ENCODE results near the gene TRAF2.

TRAF2 gene

DNA sequence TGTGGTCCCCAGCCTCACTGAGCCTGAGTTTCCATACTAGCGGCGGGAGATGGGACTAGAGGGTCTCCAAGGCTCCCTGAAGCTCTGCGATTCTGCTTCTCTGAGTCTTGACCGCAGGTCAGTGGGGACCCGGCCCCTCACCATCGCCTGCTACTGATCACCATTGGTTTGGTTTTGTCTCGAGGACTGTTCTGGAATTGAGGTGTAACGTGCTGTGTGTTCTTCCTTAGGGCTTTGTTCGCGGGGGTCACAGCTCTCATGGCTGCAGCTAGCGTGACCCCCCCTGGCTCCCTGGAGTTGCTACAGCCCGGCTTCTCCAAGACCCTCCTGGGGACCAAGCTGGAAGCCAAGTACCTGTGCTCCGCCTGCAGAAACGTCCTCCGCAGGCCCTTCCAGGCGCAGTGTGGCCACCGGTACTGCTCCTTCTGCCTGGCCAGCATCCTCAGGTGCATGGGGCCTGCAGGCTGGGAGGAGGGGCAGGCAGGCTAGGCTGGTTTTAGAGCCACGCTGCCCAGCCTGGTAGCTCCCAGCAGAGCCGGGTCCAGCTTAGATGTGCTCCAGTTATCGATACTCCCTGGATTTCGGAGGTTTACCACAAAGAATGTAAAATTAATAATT is 12.3 kb downstream of the TRAF2 start:
- H3K4me3 ChIP-seq (replicated peaks; ENCODE audit: low read depth, low read length) = no peak overlapping the region
- H3K36me3 ChIP-seq (ENCODE audit: control insufficient read depth, insufficient read depth, low read length) = peaks cover 15% of the 10 kb centered on the region
- H3K27me3 ChIP-seq (replicated peaks; ENCODE audit: control insufficient read depth, insufficient read depth, low read length) = no peaks in the 10 kb centered on the region
- TF ChIP-seq, protein P1, sequence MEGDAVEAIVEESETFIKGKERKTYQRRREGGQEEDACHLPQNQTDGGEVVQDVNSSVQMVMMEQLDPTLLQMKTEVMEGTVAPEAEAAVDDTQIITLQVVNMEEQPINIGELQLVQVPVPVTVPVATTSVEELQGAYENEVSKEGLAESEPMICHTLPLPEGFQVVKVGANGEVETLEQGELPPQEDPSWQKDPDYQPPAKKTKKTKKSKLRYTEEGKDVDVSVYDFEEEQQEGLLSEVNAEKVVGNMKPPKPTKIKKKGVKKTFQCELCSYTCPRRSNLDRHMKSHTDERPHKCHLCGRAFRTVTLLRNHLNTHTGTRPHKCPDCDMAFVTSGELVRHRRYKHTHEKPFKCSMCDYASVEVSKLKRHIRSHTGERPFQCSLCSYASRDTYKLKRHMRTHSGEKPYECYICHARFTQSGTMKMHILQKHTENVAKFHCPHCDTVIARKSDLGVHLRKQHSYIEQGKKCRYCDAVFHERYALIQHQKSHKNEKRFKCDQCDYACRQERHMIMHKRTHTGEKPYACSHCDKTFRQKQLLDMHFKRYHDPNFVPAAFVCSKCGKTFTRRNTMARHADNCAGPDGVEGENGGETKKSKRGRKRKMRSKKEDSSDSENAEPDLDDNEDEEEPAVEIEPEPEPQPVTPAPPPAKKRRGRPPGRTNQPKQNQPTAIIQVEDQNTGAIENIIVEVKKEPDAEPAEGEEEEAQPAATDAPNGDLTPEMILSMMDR (IDR thresholded peaks at IDR 0.05; ENCODE audit: insufficient read depth, low read length, poor library complexity, severe bottlenecking) = no peak
- DNase-seq (ENCODE audit: extremely low read depth, insufficient read length) = no peak

DNA sequence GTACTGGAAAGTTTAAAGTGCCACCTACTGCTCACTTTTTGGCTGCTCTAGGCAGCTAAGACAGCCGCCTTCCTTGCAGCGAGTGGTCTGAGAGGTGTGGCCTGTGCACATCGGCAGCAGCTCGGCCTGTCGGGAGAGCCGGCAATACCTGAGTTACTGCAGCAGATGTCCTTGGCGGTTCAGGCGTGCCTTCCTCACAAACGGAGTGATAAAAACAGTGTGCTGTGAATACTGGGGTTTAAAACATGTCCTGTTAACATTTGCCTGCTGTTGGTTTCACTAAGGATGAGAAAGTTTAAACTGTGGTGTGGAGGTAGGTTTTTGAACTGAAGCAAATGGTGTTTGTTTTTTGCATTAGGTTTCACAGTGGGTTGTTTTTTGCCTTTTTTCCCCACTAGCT is 12.9 kb downstream of the TRAF2 start:
- TF ChIP-seq, protein P1 (IDR thresholded peaks at IDR 0.05; ENCODE audit: insufficient read depth, low read length, poor library complexity, severe bottlenecking) = peak; percentile 56
- H3K4me3 ChIP-seq (replicated peaks; ENCODE audit: low read depth, low read length) = no peak overlapping the region
- DNase-seq (ENCODE audit: extremely low read depth, insufficient read length) = peak; percentile 71
- H3K27me3 ChIP-seq (replicated peaks; ENCODE audit: control insufficient read depth, insufficient read depth, low read length) = no peaks in the 10 kb centered on the region
- H3K36me3 ChIP-seq (ENCODE audit: control insufficient read depth, insufficient read depth, low read length) = peaks cover 15% of the 10 kb centered on the region

DNA sequence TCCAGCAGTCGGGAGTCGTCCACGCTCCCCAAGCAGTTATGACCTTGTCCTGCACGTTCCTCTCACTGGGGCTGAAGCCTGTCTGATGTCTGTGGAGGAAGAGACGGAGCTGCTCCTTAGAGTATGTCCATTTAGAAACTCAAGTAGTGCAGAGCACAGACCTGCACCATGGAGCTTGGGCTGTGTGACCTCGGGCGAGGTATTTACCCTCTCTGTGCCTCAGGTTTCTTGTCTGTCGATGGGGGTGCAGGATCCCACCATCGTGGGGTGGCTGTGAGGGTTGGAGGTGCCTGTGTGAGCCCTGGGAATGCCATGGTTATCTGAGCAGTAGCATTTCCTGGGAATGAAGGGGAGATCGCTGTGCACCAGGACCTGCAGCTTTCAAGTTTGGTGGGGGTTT is 14.2 kb downstream of the TRAF2 start:
- Histone ChIP-seq H3K36me3 (ENCODE audit: control insufficient read depth, insufficient read depth, low read length) (peaks cover 14% of the 10 kb centered on the region), H3K4me3 (replicated peaks; ENCODE audit: low read depth, low read length) (no peak overlapping the region), H3K27me3 (replicated peaks; ENCODE audit: control insufficient read depth, insufficient read depth, low read length) (no peaks in the 10 kb centered on the region)
- TF ChIP-seq, protein P1 (IDR thresholded peaks at IDR 0.05; ENCODE audit: insufficient read depth, low read length, poor library complexity, severe bottlenecking) = no peak
- no peak for DNase-seq (ENCODE audit: extremely low read depth, insufficient read length)

DNA sequence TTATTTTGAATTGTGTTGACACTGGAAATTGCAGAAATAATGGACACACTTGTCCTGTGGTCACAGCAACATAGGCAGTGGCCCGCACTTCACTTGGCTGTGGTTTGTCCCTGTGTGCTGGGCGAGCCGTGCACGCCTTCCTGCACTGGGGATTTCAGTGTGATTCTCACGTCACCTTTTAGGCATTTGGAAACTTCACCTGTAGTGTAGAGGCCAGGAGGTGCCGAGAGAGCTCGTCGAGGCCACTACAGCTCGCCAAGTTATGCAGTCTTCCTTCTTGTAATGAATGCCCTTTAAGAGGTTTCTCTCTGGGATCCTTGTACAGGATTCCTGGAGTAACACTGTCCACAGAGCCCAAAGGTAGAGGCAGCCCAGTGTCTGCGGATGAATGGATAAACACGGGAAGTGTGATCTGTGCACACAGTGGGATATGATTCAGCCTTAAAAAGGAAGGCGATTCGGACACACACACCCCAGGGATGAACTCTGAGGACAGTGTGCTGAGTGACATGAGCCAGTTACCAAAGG is 14.7 kb downstream of the TRAF2 start:
- DNase-seq (ENCODE audit: extremely low read depth, insufficient read length) = no peak
- peaks cover 16% of the 10 kb centered on the region for H3K36me3 ChIP-seq (ENCODE audit: control insufficient read depth, insufficient read depth, low read length)
- no peak overlapping the region for H3K4me3 ChIP-seq (replicated peaks; ENCODE audit: low read depth, low read length)
- TF ChIP-seq, protein P1 (IDR thresholded peaks at IDR 0.05; ENCODE audit: insufficient read depth, low read length, poor library complexity, severe bottlenecking) = no peak
- H3K27me3 ChIP-seq (replicated peaks; ENCODE audit: control insufficient read depth, insufficient read depth, low read length) = no peaks in the 10 kb centered on the region

DNA sequence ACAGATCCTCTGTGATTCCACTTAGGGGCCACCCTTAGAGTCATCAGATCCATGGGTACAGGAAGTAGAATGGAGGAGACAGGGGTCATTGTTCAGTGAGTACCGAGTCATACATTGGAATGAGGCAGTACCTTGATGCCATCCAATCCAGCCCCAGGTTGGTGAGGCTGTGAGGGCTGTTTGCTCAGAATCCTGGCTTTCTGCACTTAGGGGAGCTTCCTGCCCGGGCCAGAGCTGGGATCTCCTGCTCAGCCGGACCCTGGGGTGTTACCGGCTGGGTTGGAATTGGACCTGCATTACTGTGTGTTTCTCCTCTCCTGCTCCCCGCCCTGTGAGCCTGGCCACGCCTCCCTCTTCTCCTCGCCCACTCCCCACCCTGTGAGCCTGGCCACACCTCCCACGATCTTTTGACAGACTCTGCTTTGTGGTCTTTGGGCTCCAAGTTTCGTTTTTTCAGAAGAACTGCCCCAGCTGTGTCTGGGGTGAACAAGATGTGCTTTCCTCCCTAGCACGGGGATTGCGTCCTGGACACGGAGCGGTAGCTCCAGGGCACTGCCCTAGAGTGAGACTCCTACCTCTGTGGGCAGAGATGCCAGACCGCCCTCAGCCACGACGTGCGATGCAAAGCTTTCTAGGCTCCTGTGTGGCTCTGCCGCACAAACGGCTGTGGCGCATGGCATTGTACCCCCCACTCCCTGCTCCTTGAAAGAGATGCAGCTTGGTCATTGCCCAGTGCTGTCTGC is 15.4 kb downstream of the TRAF2 start:
- TF ChIP-seq, protein P1 (IDR thresholded peaks at IDR 0.05; ENCODE audit: insufficient read depth, low read length, poor library complexity, severe bottlenecking) = no peak
- DNase-seq (ENCODE audit: extremely low read depth, insufficient read length) = peak; percentile 81
- peak overlapping the region; percentile 27 for H3K4me3 ChIP-seq (replicated peaks; ENCODE audit: low read depth, low read length)
- H3K36me3 ChIP-seq (ENCODE audit: control insufficient read depth, insufficient read depth, low read length) = peaks cover 21% of the 10 kb centered on the region
- H3K27me3 ChIP-seq (replicated peaks; ENCODE audit: control insufficient read depth, insufficient read depth, low read length) = no peaks in the 10 kb centered on the region
